GM12878 (cell line): ENCODE results near the gene ULK1. TPM values are rescaled to one million over a fixed set of nuclear protein-coding genes. Genes with fewer than 3 reads are reported as not detected.

ENCODE experiments used
- ATAC-seq: fragments of 200-7000 bp; cut with Tn5 transposase; 3 replicates; pipeline ENCODE4 v1.9.1; 2020; ENCODE audit warnings: mild to moderate bottlenecking, moderate library complexity
- BruUV-seq: library from RNA; stranded (reverse); fragments of 400-500 nt; replicated peaks from 2 replicates; lab custom pipeline; 2021; lab: Mats Ljungman, UMichigan
- CTCF ChIA-PET: fragments of 300-600 bp; sonication (Branson Sonifier 250); formaldehyde crosslinking; extraction: SDS; loops from one replicate; lab custom pipeline; 2021; ENCODE audit warnings: inconsistent platforms; lab: Yijun Ruan, JAX
- POLR2A ChIA-PET: fragments of 350-600 bp; formaldehyde crosslinking; extraction: SDS; loops from one replicate; lab custom pipeline; 2021; ENCODE audit warnings: inconsistent platforms; lab: Charles Lee
- RAD21 ChIA-PET: fragments of 300-600 bp; sonication (Branson Sonifier 250); formaldehyde crosslinking; loops from one replicate; lab custom pipeline; 2023; ENCODE audit warnings: antibody characterized with exemption; ENCODE audit not compliant: unreplicated experiment; lab: Charles Lee
- SMC1A ChIA-PET: fragments of 300-600 bp; sonication (Branson Sonifier 250); formaldehyde crosslinking; loops from one replicate; lab custom pipeline; 2023; ENCODE audit not compliant: unreplicated experiment, uncharacterized antibody; lab: Charles Lee
- DNase-seq: peaks from one replicate; pipeline ENCODE4 v3.0.0-alpha.2; 2011; ENCODE audit warnings: low read depth, low spot score
- FAIRE-seq: peaks from 3 replicates; lab custom pipeline; 2011; peaks lifted over from hg19 to GRCh38; lab: Jason Lieb, UNC
- H2AFZ ChIP-seq: 2 replicates; pipeline ENCODE4 v1.6.0; 2011; ENCODE audit warnings: low read depth, low read length, control low read depth; ENCODE audit not compliant: control insufficient read depth
- H3K27ac ChIP-seq: 2 replicates; pipeline ENCODE4 v1.5.1; 2011; ENCODE audit warnings: control low read depth; ENCODE audit not compliant: control insufficient read depth, insufficient read depth
- H3K27me3 ChIP-seq, 2 experiments: replicated peaks in 1 of 2; 2 replicates each; pipeline versions ENCODE4 v1.6.0 to v1.6.1; 2011; ENCODE audit warnings: low read length in 1 of 2; ENCODE audit not compliant: control insufficient read depth in 2 of 2, insufficient read depth in 2 of 2
- H3K36me3 ChIP-seq, 2 experiments: 2 replicates each; pipeline ENCODE4 v1.5.1; 2011; ENCODE audit warnings: low read length in 1 of 2; ENCODE audit not compliant: control insufficient read depth in 2 of 2, insufficient read depth in 2 of 2
- H3K4me1 ChIP-seq: 2 replicates; pipeline ENCODE4 v1.6.1; 2011; ENCODE audit warnings: mild to moderate bottlenecking, low read length, moderate library complexity, mixed read lengths; ENCODE audit not compliant: control insufficient read depth, insufficient read depth
- H3K4me2 ChIP-seq: 2 replicates; pipeline ENCODE4 v1.6.0; 2011; ENCODE audit warnings: control low read depth; ENCODE audit not compliant: control insufficient read depth, insufficient read depth
- H3K4me3 ChIP-seq: fragments of 200-600 bp; sonication (generic); 2 replicates; pipeline ENCODE4 v1.5.1; 2016
- H3K79me2 ChIP-seq: 2 replicates; pipeline ENCODE4 v1.6.0; 2011; ENCODE audit warnings: low read length; ENCODE audit not compliant: control insufficient read depth, insufficient read depth
- H3K9ac ChIP-seq: 2 replicates; pipeline ENCODE4 v1.8.0; 2011; ENCODE audit warnings: low read length, control low read depth, mixed read lengths; ENCODE audit not compliant: control insufficient read depth, insufficient read depth
- H3K9me3 ChIP-seq: replicated peaks from 3 replicates; pipeline ENCODE4 v1.5.1; 2011; ENCODE audit warnings: mild to moderate bottlenecking, low read length; ENCODE audit not compliant: control insufficient read depth, insufficient read depth
- H4K20me1 ChIP-seq: 2 replicates; pipeline ENCODE4 v1.6.0; 2011; ENCODE audit not compliant: control insufficient read depth, insufficient read depth
- CBFB ChIP-seq: IDR thresholded peaks from 2 replicates; pipeline ENCODE4 v1.6.1; 2016; ENCODE audit warnings: antibody characterized with exemption, low read depth
- CBX3 ChIP-seq: fragments of 200-600 bp; sonication (generic); IDR thresholded peaks from 2 replicates; pipeline ENCODE4 v1.6.1; 2016; ENCODE audit warnings: low read depth, borderline replicate concordance
- GATAD2B ChIP-seq: fragments of 450-650 bp; conservative IDR thresholded peaks from 2 replicates; pipeline ENCODE4 v1.6.1; 2017; ENCODE audit warnings: low read depth, mild to moderate bottlenecking, moderate library complexity
- IKZF2 ChIP-seq, 2 experiments: fragments of 450-650 bp; IDR thresholded peaks; 2 replicates each; pipeline ENCODE4 v1.6.1; 2017; ENCODE audit warnings: mild to moderate bottlenecking in 2 of 2, moderate library complexity in 2 of 2
- KAT2A ChIP-seq: conservative IDR thresholded peaks from 2 replicates; pipeline ENCODE4 v1.6.1; 2011; ENCODE audit warnings: low read depth, low read length; ENCODE audit not compliant: control insufficient read depth
- RELB ChIP-seq: fragments of 450-650 bp; IDR thresholded peaks from 2 replicates; pipeline ENCODE4 v1.6.1; 2017; ENCODE audit warnings: low read depth, mild to moderate bottlenecking, moderate library complexity
- RFX5 ChIP-seq: IDR thresholded peaks from 2 replicates; pipeline ENCODE4 v1.6.1; 2011; ENCODE audit warnings: low read depth, low read length, improper control_type of control experiment
- SREBF1 ChIP-seq: IDR thresholded peaks from 2 replicates; pipeline ENCODE4 v1.6.1; 2012; ENCODE audit warnings: mild to moderate bottlenecking, low read length
- TARDBP ChIP-seq: IDR thresholded peaks from 2 replicates; pipeline ENCODE4 v1.6.1; 2016; ENCODE audit warnings: borderline replicate concordance
- YY1 ChIP-seq: IDR thresholded peaks from 2 replicates; pipeline ENCODE4 v1.6.1; 2011; ENCODE audit warnings: low read depth, mild to moderate bottlenecking, low read length
- ZNF384 ChIP-seq: IDR thresholded peaks from 2 replicates; pipeline ENCODE4 v1.6.1; 2012; ENCODE audit warnings: low read depth, mild to moderate bottlenecking, low read length, improper control_type of control experiment, borderline replicate concordance
- ZNF592 ChIP-seq: fragments of 450-650 bp; IDR thresholded peaks from 2 replicates; pipeline ENCODE4 v1.6.1; 2017; ENCODE audit warnings: mild to moderate bottlenecking, moderate library complexity
- WGBS: methylation state at CpG from one replicate; pipeline ENCODE4 v1.1.6; 2016; ENCODE audit warnings: low lambda C conversion rate; ENCODE audit not compliant: insufficient replicate concordance, insufficient coverage; ENCODE audit errors: missing lambda C conversion rate; 5-methylcytosine and 5-hydroxymethylcytosine counted together
- in situ Hi-C: fragments of 300-500 bp; cut with MboI; formaldehyde crosslinking; loops from 9 replicates; pipeline ENCODE4 v1.14.3; 2018; ENCODE audit warnings: mixed read lengths
- intact Hi-C: fragments of 100-400 bp; cut with micrococcal nuclease; formaldehyde crosslinking; loops from one replicate; pipeline ENCODE4 v1.14.2; 2022; ENCODE audit not compliant: unreplicated experiment
- polyA plus RNA-seq, 11 experiments: library from polyadenylated mRNA; depleted of rRNA in 4 of 11; unstranded in 6 of 11; stranded (reverse) in 5 of 11; fragments of >200 nt; fragmentation: Nextera tagmentation in 4 of 11; fragmentation: Illumina TruSeq in 1 of 11; extraction: Ambion mirVana in 4 of 11; extraction: Trizol in 1 of 11; gene quantifications; 1 replicate in 1 of 11; 2 replicates in 10 of 11; pipeline versions ENCODE4 v1.2.1 to v1.2.3, GENCODE V29; 2011 to 2016; ENCODE audit warnings: inconsistent platforms in 2 of 11, missing spikeins in 2 of 11, low read depth in 1 of 11
- total RNA-seq, 4 experiments: library from RNA; depleted of rRNA in 3 of 4; stranded (reverse); fragments of >200 nt in 3 of 4; fragmentation: Illumina TruSeq in 1 of 4; extraction: Trizol in 1 of 4; gene quantifications; 2 replicates each; pipeline versions ENCODE4 v1.2.1 to v1.2.3, GENCODE V29; 2013 to 2021
- TF ChIP-seq, protein P1 (sequence below), 3 experiments: IDR thresholded peaks in 2 of 3; conservative IDR thresholded peaks in 1 of 3; 2 replicates each; pipeline ENCODE4 v1.5.1; 2011; ENCODE audit warnings: low read depth in 3 of 3, low read length in 3 of 3, mild to moderate bottlenecking in 3 of 3, control low read depth in 2 of 3, moderate library complexity in 2 of 3, inconsistent platforms in 1 of 3, mixed read lengths in 1 of 3; ENCODE audit not compliant: control insufficient read depth in 2 of 3, insufficient read depth in 1 of 3; ENCODE audit errors: extremely low read depth in 1 of 3

The ULK1 gene
- total and polyA plus RNA-seq, 10 of the 15 experiments (the other 5 are each of a cell fraction or from before 2014, with no cell fraction given), result 0.13 to 14.1 (median 1.5) TPM

- Histone ChIP-seq H3K27me3 (no peaks in the 10 kb centered on the region), H3K4me2 (no peak overlapping the region), H3K4me1 (no peaks in the 10 kb centered on the region), H3K9me3 (no peaks in the 10 kb centered on the region), H3K36me3 (no peaks in the 10 kb centered on the region; a peak in 2 of 4 replicates), H2AFZ (no peak overlapping the region), H4K20me1 (no peaks in the 10 kb centered on the region), H3K4me3 (no peak overlapping the region), H3K79me2 (no peaks in the 10 kb centered on the region)
- no TSS peak for BruUV-seq
- no peak for ATAC-seq
- RAD21 ChIA-PET, result no interaction called here
- FAIRE-seq, result no peak
- DNase-seq, result no peak
- TF ChIP-seq RFX5 (no peak), TARDBP (no peak), CBFB (no peak), YY1 (no peak), CBX3 (no peak), GATAD2B (no peak), ZNF384 (no peak), ZNF592 (no peak), SREBF1 (no peak), RELB (no peak), KAT2A (no peak), IKZF2 (IDR thresholded peaks at IDR 0.05) (no peak)
- TF ChIP-seq, protein P1, sequence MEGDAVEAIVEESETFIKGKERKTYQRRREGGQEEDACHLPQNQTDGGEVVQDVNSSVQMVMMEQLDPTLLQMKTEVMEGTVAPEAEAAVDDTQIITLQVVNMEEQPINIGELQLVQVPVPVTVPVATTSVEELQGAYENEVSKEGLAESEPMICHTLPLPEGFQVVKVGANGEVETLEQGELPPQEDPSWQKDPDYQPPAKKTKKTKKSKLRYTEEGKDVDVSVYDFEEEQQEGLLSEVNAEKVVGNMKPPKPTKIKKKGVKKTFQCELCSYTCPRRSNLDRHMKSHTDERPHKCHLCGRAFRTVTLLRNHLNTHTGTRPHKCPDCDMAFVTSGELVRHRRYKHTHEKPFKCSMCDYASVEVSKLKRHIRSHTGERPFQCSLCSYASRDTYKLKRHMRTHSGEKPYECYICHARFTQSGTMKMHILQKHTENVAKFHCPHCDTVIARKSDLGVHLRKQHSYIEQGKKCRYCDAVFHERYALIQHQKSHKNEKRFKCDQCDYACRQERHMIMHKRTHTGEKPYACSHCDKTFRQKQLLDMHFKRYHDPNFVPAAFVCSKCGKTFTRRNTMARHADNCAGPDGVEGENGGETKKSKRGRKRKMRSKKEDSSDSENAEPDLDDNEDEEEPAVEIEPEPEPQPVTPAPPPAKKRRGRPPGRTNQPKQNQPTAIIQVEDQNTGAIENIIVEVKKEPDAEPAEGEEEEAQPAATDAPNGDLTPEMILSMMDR (IDR thresholded peaks at IDR 0.05 in 2 of 3, conservative IDR thresholded peaks at IDR 0.05 in 1 of 3; ENCODE audit: control insufficient read depth in 2 of 3, extremely low read depth in 1 of 3, insufficient read depth in 1 of 3, low read depth in 3 of 3, low read length in 3 of 3), result no peak
- TF ChIP-seq, all 136 proteins: peak for 0
- WGBS, result 90% methylated on average over 36 of the region's 36 CpGs
- SMC1A ChIA-PET, result no interaction called here
- POLR2A ChIA-PET, result no interaction called here
- CTCF ChIA-PET, result no interaction called here
- Histone ChIP-seq H3K27ac (no peak overlapping the region), H3K9ac (no peak overlapping the region)
- intact Hi-C loops (no loop called here), in situ Hi-C loops (no loop called here)
Observed at GRCh38 chr12:131916306-131917138, 22.1 kb downstream of the ULK1 start.
